Glutamatergic neuron (in vitro differentiated cells): ENCODE measurements around the gene EVI2A. TPM values are rescaled to one million over a fixed set of nuclear protein-coding genes. Genes with fewer than 3 reads are reported as not detected.

Experiments used
- DNase-seq: peaks from one replicate; pipeline ENCODE4 v3.0.0; 2022
- H3K27ac Mint-ChIP-seq: one replicate; pipeline ENCODE4 v1.8.0; 2020; ENCODE audit warnings: mild to moderate bottlenecking, mixed read lengths, inconsistent platforms; ENCODE audit not compliant: unreplicated experiment
- H3K27me3 Mint-ChIP-seq: one replicate; pipeline ENCODE4 v1.8.0; 2020; ENCODE audit warnings: mild to moderate bottlenecking, moderate library complexity, mixed read lengths, inconsistent platforms; ENCODE audit not compliant: unreplicated experiment
- H3K36me3 Mint-ChIP-seq: one replicate; pipeline ENCODE4 v1.8.0; 2020; ENCODE audit warnings: mild to moderate bottlenecking, mixed read lengths, inconsistent platforms; ENCODE audit not compliant: unreplicated experiment
- H3K4me1 Mint-ChIP-seq: one replicate; pipeline ENCODE4 v1.8.0; 2020; ENCODE audit warnings: mild to moderate bottlenecking, low read depth, mixed read lengths, inconsistent platforms; ENCODE audit not compliant: unreplicated experiment
- H3K4me3 Mint-ChIP-seq: one replicate; pipeline ENCODE4 v1.8.0; 2020; ENCODE audit warnings: mild to moderate bottlenecking, mixed read lengths, inconsistent platforms; ENCODE audit not compliant: unreplicated experiment
- H3K9me3 Mint-ChIP-seq: one replicate; pipeline ENCODE4 v1.8.0; 2020; ENCODE audit warnings: mild to moderate bottlenecking, moderate library complexity, mixed read lengths, inconsistent platforms; ENCODE audit not compliant: unreplicated experiment
- CTCF ChIP-seq: fragments of 200-600 bp; sonication (generic); IDR thresholded peaks from one replicate; pipeline ENCODE4 v1.5.0; 2021; ENCODE audit not compliant: partially characterized antibody, unreplicated experiment
- total RNA-seq: library from RNA; stranded (reverse); fragmentation: NEBNext Ultra II Directional; extraction: Animal tissue kit (Norgen Biotek cat#: 25700); gene quantifications from one replicate; pipeline ENCODE4 v1.2.1, GENCODE V29; 2021; ENCODE audit not compliant: unreplicated experiment

Gene EVI2A
- total RNA-seq, 1 donor from 2014 or later, result not detected

- Mint-ChIP-seq H3K9me3 (no peaks in the 10 kb centered on the region), H3K4me3 (no peak overlapping the region), H3K36me3 (no peaks in the 10 kb centered on the region), H3K27ac (peak overlapping the region; percentile 65), H3K27me3 (peaks cover 3% of the 10 kb centered on the region), H3K4me1 (peaks cover 10% of the 10 kb centered on the region)
- TF ChIP-seq CTCF, result no peak
- DNase-seq, result no peak
Measured at GRCh38 chr17:31272236-31272635, 49.2 kb downstream of the EVI2A start.

- Mint-ChIP-seq H3K4me3 (no peak overlapping the region), H3K27ac (peak overlapping the region; percentile 85), H3K27me3 (peaks cover 3% of the 10 kb centered on the region), H3K9me3 (no peaks in the 10 kb centered on the region), H3K4me1 (peaks cover 10% of the 10 kb centered on the region), H3K36me3 (no peaks in the 10 kb centered on the region)
- no peak for DNase-seq
- no peak for TF ChIP-seq CTCF
Measured at GRCh38 chr17:31269578-31269983, 51.8 kb downstream of the EVI2A start.

DNA sequence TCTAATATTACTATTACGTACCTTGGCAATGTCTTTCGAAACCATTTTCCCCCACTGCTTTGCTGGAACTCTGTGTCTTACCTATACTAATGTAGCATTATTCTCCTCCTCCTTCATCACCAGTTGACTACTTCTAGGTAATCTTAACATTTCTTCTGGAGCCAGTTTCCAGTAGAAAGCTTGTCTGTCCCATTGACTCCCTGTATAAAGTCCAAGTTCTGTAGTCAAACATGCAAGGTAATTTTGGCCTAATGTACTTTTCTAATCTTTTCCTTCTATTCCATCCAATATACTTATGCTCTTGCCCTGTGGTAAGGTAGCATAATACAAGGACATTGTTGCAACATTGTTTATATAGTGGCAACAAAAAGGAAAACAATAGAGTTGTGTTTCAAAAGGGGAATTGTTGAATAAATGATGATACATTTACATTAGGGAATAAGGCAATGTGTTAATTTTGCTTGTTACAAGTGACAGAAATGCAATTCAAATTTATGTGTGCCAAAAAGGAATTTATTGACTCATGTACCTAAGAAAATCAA is 52.3 kb downstream of the EVI2A start:
- no peaks in the 10 kb centered on the region for H3K36me3 Mint-ChIP-seq
- H3K27me3 Mint-ChIP-seq, result peaks cover 3% of the 10 kb centered on the region
- no peak overlapping the region for H3K4me3 Mint-ChIP-seq
- H3K4me1 Mint-ChIP-seq, result peaks cover 10% of the 10 kb centered on the region
- peak overlapping the region; percentile 85 for H3K27ac Mint-ChIP-seq
- no peak for TF ChIP-seq CTCF
- H3K9me3 Mint-ChIP-seq, result no peaks in the 10 kb centered on the region
- no peak for DNase-seq

Other genes with a start within 250 kb of the EVI2A start
- 87.6 TPM for gene NF1, start 226.6 kb downstream of the EVI2A start, total RNA-seq
- not detected for gene OMG, start 24.4 kb downstream of the EVI2A start, total RNA-seq
- gene EVI2B, start 7.6 kb downstream of the EVI2A start, total RNA-seq, result not detected
- 103 TPM for gene RAB11FIP4, start 70.1 kb upstream of the EVI2A start, total RNA-seq